A673 (cell line): ENCODE measurements around the gene RASL10A. TPM values are rescaled to one million over a fixed set of nuclear protein-coding genes. Genes with fewer than 3 reads are reported as not detected.

Experiments
- BruUV-seq: library from RNA; stranded (reverse); fragments of 400-500 nt; replicated peaks from 2 replicates; lab custom pipeline; 2021; lab: Mats Ljungman, UMichigan
- CTCF ChIA-PET: fragments of 300-600 bp; sonication (Branson Sonifier 250); formaldehyde crosslinking; loops from one replicate; lab custom pipeline; 2022; ENCODE audit warnings: antibody characterized with exemption; lab: Charles Lee
- POLR2A ChIA-PET: fragments of 300-600 bp; sonication (Branson Sonifier 250); formaldehyde crosslinking; loops from one replicate; lab custom pipeline; 2022; ENCODE audit warnings: antibody characterized with exemption; ENCODE audit not compliant: low non-redundant PET; lab: Charles Lee
- DNase-seq: peaks from one replicate; pipeline ENCODE4 v3.0.0-alpha.2; 2015; ENCODE audit warnings: low spot score
- H3K27ac ChIP-seq: fragments of 200-600 bp; sonication (generic); 2 replicates; pipeline ENCODE4 v1.5.1; 2016; ENCODE audit warnings: mixed run types, low read depth, mild to moderate bottlenecking, mixed read lengths, antibody characterized with exemption, low read length; ENCODE audit not compliant: poor library complexity, severe bottlenecking
- H3K27me3 ChIP-seq: fragments of 200-600 bp; sonication (generic); replicated peaks from 2 replicates; pipeline ENCODE4 v1.6.1; 2017; ENCODE audit warnings: mixed run types, low read depth, mild to moderate bottlenecking, mixed read lengths, antibody characterized with exemption, low read length; ENCODE audit not compliant: insufficient read depth, poor library complexity
- H3K36me3 ChIP-seq: fragments of 200-600 bp; sonication (generic); 2 replicates; pipeline ENCODE4 v1.6.1; 2016; ENCODE audit warnings: mixed run types, mild to moderate bottlenecking, mixed read lengths, antibody characterized with exemption, low read length; ENCODE audit not compliant: insufficient read depth, poor library complexity, severe bottlenecking
- H3K4me1 ChIP-seq: fragments of 200-600 bp; sonication (generic); 2 replicates; pipeline ENCODE4 v1.6.1; 2017; ENCODE audit warnings: mixed run types, mild to moderate bottlenecking, mixed read lengths, antibody characterized with exemption, low read length; ENCODE audit not compliant: insufficient read depth, poor library complexity, severe bottlenecking
- H3K4me3 ChIP-seq: fragments of 200-600 bp; sonication (generic); 2 replicates; pipeline ENCODE4 v1.5.1; 2016; ENCODE audit warnings: low read depth, mixed run types, mild to moderate bottlenecking, mixed read lengths, low read length; ENCODE audit not compliant: poor library complexity, severe bottlenecking
- H3K9me3 ChIP-seq: fragments of 200-600 bp; sonication (generic); 2 replicates; pipeline ENCODE4 v1.6.1; 2016; ENCODE audit warnings: mixed run types, low read depth, mild to moderate bottlenecking, mixed read lengths, antibody characterized with exemption, low read length; ENCODE audit not compliant: poor library complexity, severe bottlenecking
- CTCF ChIP-seq: fragments of 300-800, 200-600 bp; sonication (generic); conservative IDR thresholded peaks from 2 replicates; pipeline ENCODE4 v1.5.1; 2017; ENCODE audit warnings: low read depth, mild to moderate bottlenecking, antibody characterized with exemption, low read length, moderate library complexity, mixed read lengths
- EZH2 ChIP-seq: fragments of 200-600 bp; sonication (generic); IDR thresholded peaks from 2 replicates; pipeline ENCODE4 v1.6.1; 2017; ENCODE audit warnings: borderline replicate concordance, low read depth, mild to moderate bottlenecking, mixed read lengths, antibody characterized with exemption, low read length; ENCODE audit not compliant: poor library complexity, severe bottlenecking
- intact Hi-C: fragments of 100-400 bp; cut with micrococcal nuclease; formaldehyde crosslinking; loops from one replicate; pipeline ENCODE4 v1.10.0; 2022; ENCODE audit not compliant: unreplicated experiment
- total RNA-seq: library from RNA; stranded (reverse); gene quantifications from 2 replicates; pipeline ENCODE4 v1.2.3, GENCODE V29; 2021

RASL10A gene
- total RNA-seq, 1 experiment from 2014 or later = not detected

GRCh38 chr22:29353860-29354259, 38.4 kb upstream of the RASL10A start:
- no peaks in the 10 kb centered on the region for H3K9me3 ChIP-seq
- H3K4me3 ChIP-seq = no peak overlapping the region
- DNase-seq = no peak
- no peak for TF ChIP-seq EZH2
- TF ChIP-seq CTCF = no peak
- no peaks in the 10 kb centered on the region for H3K27me3 ChIP-seq
- BruUV-seq = no TSS peak
- no peaks in the 10 kb centered on the region for H3K4me1 ChIP-seq
- ChIA-PET CTCF (interaction anchor here (1.2 kb wide), 1 partner anchor 33 kb away, joined by 3 read pairs; no protein-coding TSS in a partner anchor), POLR2A (no interaction called here)
- H3K27ac ChIP-seq = no peak overlapping the region
- intact Hi-C loops = no loop called here
- H3K36me3 ChIP-seq = peaks cover 33% of the 10 kb centered on the region

DNA sequence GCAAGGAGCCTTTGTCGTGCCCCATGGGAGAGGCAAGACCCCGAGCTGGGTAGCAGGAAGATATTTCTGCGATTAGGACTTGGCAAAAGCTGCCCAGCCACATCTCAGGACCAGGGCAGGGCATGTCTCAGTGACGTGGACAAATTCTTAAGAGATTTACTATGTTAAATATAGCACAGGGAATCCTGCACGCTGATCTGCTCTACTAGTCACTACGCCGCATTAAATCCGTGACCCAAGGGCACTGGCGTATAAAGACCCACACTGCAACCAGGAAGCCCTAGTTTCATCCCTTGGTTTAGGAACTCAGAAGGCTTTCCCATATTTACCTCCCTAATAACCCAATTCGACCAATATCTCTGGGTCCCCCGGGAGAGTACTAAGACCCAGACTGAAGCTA, 37.8 kb upstream of the RASL10A start:
- Histone ChIP-seq H3K36me3 (peaks cover 31% of the 10 kb centered on the region), H3K9me3 (no peaks in the 10 kb centered on the region), H3K27ac (no peak overlapping the region), H3K27me3 (no peaks in the 10 kb centered on the region), H3K4me3 (no peak overlapping the region), H3K4me1 (no peaks in the 10 kb centered on the region)
- intact Hi-C loops = no loop called here
- DNase-seq = no peak
- POLR2A ChIA-PET = no interaction called here
- TF ChIP-seq EZH2 = no peak
- TF ChIP-seq CTCF = no peak
- BruUV-seq = no TSS peak
- CTCF ChIA-PET = interaction anchor here (1.2 kb wide), 1 partner anchor 33 kb away, joined by 3 read pairs; no protein-coding TSS in a partner anchor

DNA sequence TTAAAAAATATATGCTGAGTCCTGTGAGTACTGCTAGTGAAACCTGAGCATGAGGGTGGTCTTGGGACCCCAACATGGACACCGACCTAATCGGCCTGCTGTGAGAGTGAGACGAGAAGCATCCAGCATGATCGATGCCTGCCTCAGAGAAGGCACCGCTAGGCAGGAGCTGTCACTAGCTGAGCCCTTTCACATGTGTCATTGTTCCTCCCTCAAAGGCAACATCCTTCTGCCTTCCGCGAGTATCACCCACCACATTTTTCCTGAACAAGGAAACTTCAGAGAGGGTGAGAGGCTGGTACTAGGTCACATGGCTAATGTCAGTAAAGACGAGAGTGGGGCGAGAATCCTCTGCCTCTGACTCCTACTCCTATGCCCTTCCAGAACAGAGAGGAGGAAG, 37.3 kb upstream of the RASL10A start:
- Histone ChIP-seq H3K36me3 (peaks cover 31% of the 10 kb centered on the region), H3K27ac (no peak overlapping the region), H3K27me3 (no peaks in the 10 kb centered on the region), H3K4me1 (no peaks in the 10 kb centered on the region), H3K9me3 (no peaks in the 10 kb centered on the region), H3K4me3 (no peak overlapping the region)
- intact Hi-C loops = no loop called here
- no peak for TF ChIP-seq CTCF
- TF ChIP-seq EZH2 = no peak
- no TSS peak for BruUV-seq
- CTCF ChIA-PET = no interaction called here
- POLR2A ChIA-PET = no interaction called here
- no peak for DNase-seq
